Epithelial cell of prostate (primary cell): ENCODE results near the gene CYP4F12.
A peak's percentile ranks its signal among the peaks of the same experiment; 100 is the strongest.

Experiments
- DNase-seq: peaks from one replicate; pipeline ENCODE4 v3.0.0-alpha.2; 2011; ENCODE audit warnings: low read depth, low spot score
- H3K27ac ChIP-seq: fragments of 450-650 bp; 2 replicates; pipeline ENCODE4 v1.5.1; 2017; ENCODE audit warnings: mild to moderate bottlenecking

Gene CYP4F12

GRCh38 chr19:15701757-15702533, 29.1 kb downstream of the CYP4F12 start:
- no peak overlapping the region for H3K27ac ChIP-seq
- DNase-seq, result no peak

GRCh38 chr19:15702534-15702930, 29.6 kb downstream of the CYP4F12 start:
- peak; percentile 43 for DNase-seq
- H3K27ac ChIP-seq, result no peak overlapping the region

- DNase-seq, result no peak
- no peak overlapping the region for H3K27ac ChIP-seq
Measured at GRCh38 chr19:15714638-15715037, 41.8 kb downstream of the CYP4F12 start.

GRCh38 chr19:15715642-15716041, 42.8 kb downstream of the CYP4F12 start:
- no peak overlapping the region for H3K27ac ChIP-seq
- DNase-seq, result no peak

- no peak overlapping the region for H3K27ac ChIP-seq
- DNase-seq, result no peak
Measured at GRCh38 chr19:15717809-15718208, 44.9 kb downstream of the CYP4F12 start.

- no peak overlapping the region for H3K27ac ChIP-seq
Measured at GRCh38 chr19:15721268-15721667, 48.4 kb downstream of the CYP4F12 start.

GRCh38 chr19:15722956-15723355, 50.1 kb downstream of the CYP4F12 start:
- no peak overlapping the region for H3K27ac ChIP-seq
- DNase-seq, result no peak

More at GRCh38 chr19:15721268-15721667, 48.4 kb downstream of the CYP4F12 start:
- no peak for DNase-seq

GRCh38 chr19:15727724-15728123, 54.8 kb downstream of the CYP4F12 start, which contains the start of gene OR10H2:
OR10H2 (plus strand) TSS chr19:15728024; CDS start chr19:15728044, 20 bp downstream.
- H3K27ac ChIP-seq, result no peak within 1 kb of the TSS
- DNase-seq, result no peak

- no peak overlapping the region for H3K27ac ChIP-seq
- DNase-seq, result no peak
Measured at GRCh38 chr19:15730538-15730937, 57.7 kb downstream of the CYP4F12 start.

- DNase-seq, result no peak
- no peak overlapping the region for H3K27ac ChIP-seq
Measured at GRCh38 chr19:15732388-15732787, 59.5 kb downstream of the CYP4F12 start.

GRCh38 chr19:15733895-15734294, 61.0 kb downstream of the CYP4F12 start:
- DNase-seq, result no peak
- no peak overlapping the region for H3K27ac ChIP-seq

- no peak within 1 kb of the TSS for H3K27ac ChIP-seq
- DNase-seq, result no peak
Measured at GRCh38 chr19:15737722-15738121, 64.8 kb downstream of the CYP4F12 start, which contains the start of gene OR10H3. OR10H3 (plus strand) TSS chr19:15737985; CDS start chr19:15741393, 3,408 bp downstream.

GRCh38 chr19:15740785-15741184, 67.9 kb downstream of the CYP4F12 start:
- DNase-seq, result no peak
- H3K27ac ChIP-seq, result no peak overlapping the region
